SJCRH30 (cell line): ENCODE measurements around the gene GP1BB. TPM values are rescaled to one million over a fixed set of nuclear protein-coding genes. Genes with fewer than 3 reads are reported as not detected.
"Not testable (repeated sequence)": the region's sequence is repeated elsewhere in the genome, so short reads cannot be mapped to it uniquely, and the experiment has no call there.

Source experiments
- DNase-seq, 2 experiments: peaks; one replicate each; pipeline ENCODE4 v3.0.0-alpha.2; 2015 to 2020
- H3K27ac ChIP-seq: fragments of 250-450 bp; sonication (Bioruptor Pico); 2 replicates; pipeline ENCODE4 v1.5.1; 2020; ENCODE audit warnings: mild to moderate bottlenecking, moderate library complexity
- H3K27me3 ChIP-seq: fragments of 250-450 bp; sonication (Bioruptor Pico); 2 replicates; pipeline ENCODE4 v1.5.1; 2020; ENCODE audit warnings: mild to moderate bottlenecking, moderate library complexity
- H3K36me3 ChIP-seq: fragments of 250-450 bp; sonication (Bioruptor Pico); 2 replicates; pipeline ENCODE4 v1.5.1; 2020; ENCODE audit warnings: mild to moderate bottlenecking, moderate library complexity
- H3K4me1 ChIP-seq: fragments of 250-450 bp; sonication (Bioruptor Pico); 2 replicates; pipeline ENCODE4 v1.5.1; 2020; ENCODE audit warnings: mild to moderate bottlenecking, moderate library complexity
- H3K4me3 ChIP-seq: fragments of 250-450 bp; sonication (Bioruptor Pico); 2 replicates; pipeline ENCODE4 v1.5.1; 2020; ENCODE audit warnings: mild to moderate bottlenecking, moderate library complexity
- H3K9me3 ChIP-seq: fragments of 250-450 bp; sonication (Bioruptor Pico); replicated peaks from 2 replicates; pipeline ENCODE4 v1.5.1; 2020; ENCODE audit warnings: mild to moderate bottlenecking, moderate library complexity
- total RNA-seq: library from RNA; depleted of rRNA; stranded (reverse); fragments of >200 nt; shearing (Covaris generic); gene quantifications from 2 replicates; pipeline ENCODE4 v1.2.3, GENCODE V29; 2014

The GP1BB gene
- total RNA-seq, 1 experiment from 2014 or later, result 4.4 TPM

GRCh38 chr22:19687561-19688300 is 35.6 kb upstream of the GP1BB start:
- no peak for DNase-seq
- Histone ChIP-seq H3K27me3 (peaks cover 12% of the 10 kb centered on the region; the same call in 1 of the 2 replicates), H3K36me3 (no peaks in the 10 kb centered on the region), H3K4me1 (0 out of 2 replicates have a peak, but pooled peaks cover 6% of the 10 kb centered on the region), H3K4me3 (no peak overlapping the region), H3K27ac (no peak overlapping the region), H3K9me3 (no peaks in the 10 kb centered on the region)

GRCh38 chr22:19688301-19689290 is 34.7 kb upstream of the GP1BB start:
- no peak for DNase-seq
- no peaks in the 10 kb centered on the region for H3K36me3 ChIP-seq
- no peak overlapping the region for H3K27ac ChIP-seq

GRCh38 chr22:19689408-19689807 is 33.9 kb upstream of the GP1BB start:
- H3K27ac ChIP-seq, result no peak overlapping the region
- no peak for DNase-seq
- H3K9me3 ChIP-seq, result no peaks in the 10 kb centered on the region

More at GRCh38 chr22:19688301-19689290, 34.7 kb upstream of the GP1BB start:
- H3K9me3 ChIP-seq, result no peaks in the 10 kb centered on the region
- no peak overlapping the region for H3K4me3 ChIP-seq
- H3K4me1 ChIP-seq, result 0 out of 2 replicates have a peak, but pooled peaks cover 6% of the 10 kb centered on the region
- H3K27me3 ChIP-seq, result peaks cover 12% of the 10 kb centered on the region; the same call in 1 of the 2 replicates

GRCh38 chr22:19691007-19691720 is 32.2 kb upstream of the GP1BB start:
- H3K4me1 ChIP-seq, result 0 out of 2 replicates have a peak, but pooled peaks cover 6% of the 10 kb centered on the region
- peak overlapping the region; percentile 32 for H3K4me3 ChIP-seq
- no peak for DNase-seq
- no peaks in the 10 kb centered on the region for H3K36me3 ChIP-seq
- no peaks in the 10 kb centered on the region for H3K9me3 ChIP-seq
- no peak overlapping the region for H3K27ac ChIP-seq
- H3K27me3 ChIP-seq, result peaks cover 12% of the 10 kb centered on the region; the same call in 1 of the 2 replicates

More at GRCh38 chr22:19689408-19689807, 33.9 kb upstream of the GP1BB start:
- Histone ChIP-seq H3K27me3 (peaks cover 12% of the 10 kb centered on the region; the same call in 1 of the 2 replicates), H3K4me1 (0 out of 2 replicates have a peak, but pooled peaks cover 6% of the 10 kb centered on the region), H3K4me3 (no peak overlapping the region), H3K36me3 (no peaks in the 10 kb centered on the region)

- Histone ChIP-seq H3K27me3 (peaks cover 12% of the 10 kb centered on the region; the same call in 1 of the 2 replicates), H3K27ac (no peak overlapping the region), H3K9me3 (no peaks in the 10 kb centered on the region), H3K36me3 (no peaks in the 10 kb centered on the region), H3K4me3 (peak overlapping the region; percentile 32), H3K4me1 (0 out of 2 replicates have a peak, but pooled peaks cover 6% of the 10 kb centered on the region)
- peak in 1 of 2 experiments; percentile 44 for DNase-seq
These were observed 31.5 kb upstream of the GP1BB start for GRCh38 chr22:19691721-19692341.

- Histone ChIP-seq H3K4me3 (no peak overlapping the region), H3K36me3 (no peaks in the 10 kb centered on the region), H3K4me1 (0 out of 2 replicates have a peak, but pooled peaks cover 6% of the 10 kb centered on the region), H3K9me3 (no peaks in the 10 kb centered on the region), H3K27me3 (peaks cover 12% of the 10 kb centered on the region; the same call in 1 of the 2 replicates), H3K27ac (no peak overlapping the region)
- DNase-seq, result no peak
These were observed 29.8 kb upstream of the GP1BB start for GRCh38 chr22:19693581-19693980.

GRCh38 chr22:19693981-19694670 is 29.2 kb upstream of the GP1BB start:
- Histone ChIP-seq H3K4me3 (no peak overlapping the region), H3K27ac (no peak overlapping the region), H3K9me3 (no peaks in the 10 kb centered on the region), H3K27me3 (peaks cover 7% of the 10 kb centered on the region; the same call in 1 of the 2 replicates), H3K4me1 (0 out of 2 replicates have a peak, but pooled peaks cover 6% of the 10 kb centered on the region), H3K36me3 (no peaks in the 10 kb centered on the region)
- no peak for DNase-seq

GRCh38 chr22:19694696-19695095 is 28.6 kb upstream of the GP1BB start:
- H3K27ac ChIP-seq, result no peak overlapping the region
- peaks cover 3% of the 10 kb centered on the region; the same call in 1 of the 2 replicates for H3K27me3 ChIP-seq
- H3K9me3 ChIP-seq, result no peaks in the 10 kb centered on the region
- no peaks in the 10 kb centered on the region for H3K36me3 ChIP-seq
- DNase-seq, result no peak
- no peak overlapping the region for H3K4me3 ChIP-seq
- H3K4me1 ChIP-seq, result 0 out of 2 replicates have a peak, but pooled peaks cover 6% of the 10 kb centered on the region

- no peaks in the 10 kb centered on the region for H3K36me3 ChIP-seq
- no peaks in the 10 kb centered on the region for H3K9me3 ChIP-seq
- no peaks in the 10 kb centered on the region for H3K27me3 ChIP-seq
- H3K4me3 ChIP-seq, result no peak overlapping the region
- DNase-seq, result no peak
- no peaks in the 10 kb centered on the region for H3K4me1 ChIP-seq
- H3K27ac ChIP-seq, result no peak overlapping the region
These were observed 26.6 kb upstream of the GP1BB start for GRCh38 chr22:19696504-19697276.

- H3K27me3 ChIP-seq, H3K4me3 ChIP-seq, H3K27ac ChIP-seq, H3K4me1 ChIP-seq, H3K36me3 ChIP-seq, H3K9me3 ChIP-seq, DNase-seq: not testable (repeated sequence)
These were observed 25.5 kb upstream of the GP1BB start for GRCh38 chr22:19697871-19698270.

- no peak overlapping the region for H3K4me3 ChIP-seq
- no peaks in the 10 kb centered on the region for H3K36me3 ChIP-seq
- no peaks in the 10 kb centered on the region for H3K4me1 ChIP-seq
- no peak overlapping the region for H3K27ac ChIP-seq
- no peak for DNase-seq
- H3K9me3 ChIP-seq, result no peaks in the 10 kb centered on the region
- H3K27me3 ChIP-seq, result no peaks in the 10 kb centered on the region; the same call in 1 of the 2 replicates
These were observed 22.4 kb upstream of the GP1BB start for GRCh38 chr22:19700790-19701419.

GRCh38 chr22:19701420-19702145 is 21.8 kb upstream of the GP1BB start:
- Histone ChIP-seq H3K4me1 (no peaks in the 10 kb centered on the region), H3K36me3 (no peaks in the 10 kb centered on the region), H3K27ac (no peak overlapping the region), H3K9me3 (no peaks in the 10 kb centered on the region), H3K27me3 (no peaks in the 10 kb centered on the region; the same call in 1 of the 2 replicates), H3K4me3 (no peak overlapping the region)
- no peak for DNase-seq
